GM12892 (cell line): ENCODE measurements around the gene TMEM255B.

ENCODE experiments used
- POLR2A ChIP-seq: IDR thresholded peaks from 2 replicates; pipeline ENCODE4 v1.6.1; 2011; ENCODE audit warnings: low read depth, low read length, control low read depth
- POLR2AphosphoS5 ChIP-seq: IDR thresholded peaks from 2 replicates; pipeline ENCODE4 v1.6.1; 2011; ENCODE audit warnings: low read depth, low read length, control low read depth

GRCh38 chr13:113735194-113735593 is 23.8 kb upstream of the TMEM255B start:
- TF ChIP-seq POLR2A (no peak), POLR2AphosphoS5 (no peak)
